GM12875 (cell line): ENCODE results near the gene ITGB3BP.

Source experiments
- H3K4me3 ChIP-seq: one replicate; pipeline ENCODE4 v1.5.1; 2011; ENCODE audit warnings: low read depth, low read length, control low read depth
- CTCF ChIP-seq: IDR thresholded peaks from 2 replicates; pipeline ENCODE4 v1.5.1; 2011; ENCODE audit warnings: low read depth, mild to moderate bottlenecking, control low read depth, inconsistent platforms, low read length, moderate library complexity, borderline replicate concordance; ENCODE audit not compliant: insufficient read depth

The ITGB3BP gene

DNA sequence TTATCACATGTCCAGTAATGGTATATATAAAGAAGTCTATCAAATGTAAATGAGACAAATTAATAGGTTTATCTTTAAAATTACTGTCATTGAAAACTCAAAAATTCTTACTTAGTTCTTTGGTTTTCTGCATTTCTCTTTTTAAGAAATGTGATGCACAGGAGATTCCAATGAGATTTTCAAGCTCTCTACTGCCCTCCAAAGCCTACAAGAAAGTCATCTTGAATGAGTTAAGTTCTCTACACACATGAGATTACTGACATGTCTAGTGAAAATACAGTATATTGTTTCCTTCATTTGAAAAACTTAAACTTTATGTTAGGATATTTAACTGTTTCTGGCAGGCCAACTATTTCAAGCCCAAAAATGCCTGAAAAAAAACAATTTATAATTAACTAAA is 68.8 kb downstream of the ITGB3BP start:
- TF ChIP-seq CTCF = no peak

GRCh38 chr1:63453232-63453631 is 69.8 kb downstream of the ITGB3BP start:
- no peak for TF ChIP-seq CTCF
- H3K4me3 ChIP-seq = no peak overlapping the region

More for the DNA sequence above, 68.8 kb downstream of the ITGB3BP start:
- H3K4me3 ChIP-seq = no peak overlapping the region

- no peak for TF ChIP-seq CTCF
- no peak overlapping the region for H3K4me3 ChIP-seq
Measured at GRCh38 chr1:63450416-63450815, 72.6 kb downstream of the ITGB3BP start.

- no peak for TF ChIP-seq CTCF
- H3K4me3 ChIP-seq = no peak overlapping the region
Measured at GRCh38 chr1:63448731-63449246, 74.2 kb downstream of the ITGB3BP start.

GRCh38 chr1:63442141-63442475 is 80.9 kb downstream of the ITGB3BP start:
- no peak for TF ChIP-seq CTCF
- no peak overlapping the region for H3K4me3 ChIP-seq

DNA sequence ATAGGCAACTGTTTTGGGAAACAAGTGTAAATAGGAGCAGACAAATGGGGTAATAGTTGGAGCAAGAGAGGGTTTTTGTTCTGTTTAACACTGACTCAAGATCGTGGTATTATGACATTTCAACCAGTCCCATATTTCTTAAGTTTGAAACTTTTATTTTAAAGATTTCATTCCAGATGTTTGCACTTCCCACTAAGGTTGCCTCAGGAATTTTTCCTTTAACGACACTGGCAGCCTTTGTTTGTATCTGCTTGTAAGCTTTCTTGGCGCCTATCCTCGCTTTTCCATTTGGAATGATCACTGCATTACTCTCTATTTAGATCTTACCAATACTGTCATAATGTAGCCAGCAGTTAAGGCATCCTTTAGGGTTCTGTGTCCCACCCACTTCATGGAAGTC is 87.9 kb downstream of the ITGB3BP start:
- TF ChIP-seq CTCF = no peak
- no peak overlapping the region for H3K4me3 ChIP-seq

GRCh38 chr1:63429281-63429680 is 93.7 kb downstream of the ITGB3BP start:
- no peak overlapping the region for H3K4me3 ChIP-seq
- TF ChIP-seq CTCF = no peak
